ENCODE results near the gene COX17. TPM values are rescaled to one million over a fixed set of nuclear protein-coding genes. Genes with fewer than 3 reads are reported as not detected.

The COX17 gene
- total and polyA plus RNA-seq, 2 donors (not counting 3 experiments of a cell fraction or from before 2014, with no cell fraction given) = 19.8 to 37.6 TPM

DNA sequence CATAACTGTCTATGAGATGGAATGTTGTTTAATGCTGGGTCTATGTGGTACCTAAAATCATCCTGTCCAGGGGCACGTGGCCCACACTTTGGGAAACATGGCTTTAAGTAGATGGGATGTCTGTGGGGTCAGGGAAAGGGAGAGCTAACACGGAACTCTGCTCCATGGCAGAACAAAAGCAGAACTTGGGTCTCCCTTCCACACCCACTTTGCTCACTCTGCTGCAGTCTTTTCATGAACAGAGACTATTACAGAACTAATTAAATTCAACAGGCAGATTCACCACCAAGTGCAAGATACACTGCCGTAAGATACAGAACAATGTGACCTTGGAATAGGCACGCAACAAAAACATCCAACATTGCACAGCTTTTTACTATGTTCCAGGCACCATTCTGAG, 45.0 kb downstream of the COX17 start:
- no peak for TF ChIP-seq FOS (IDR thresholded peaks at IDR 0.05; ENCODE audit: borderline replicate concordance, insufficient read depth, low read length)
- TF ChIP-seq MYC (IDR thresholded peaks at IDR 0.05; ENCODE audit: low read depth, low read length) = no peak
- no peak for TF ChIP-seq JUN (IDR thresholded peaks at IDR 0.05; ENCODE audit: borderline replicate concordance, insufficient read depth, insufficient read length, low read depth)
- TF ChIP-seq, protein P1, sequence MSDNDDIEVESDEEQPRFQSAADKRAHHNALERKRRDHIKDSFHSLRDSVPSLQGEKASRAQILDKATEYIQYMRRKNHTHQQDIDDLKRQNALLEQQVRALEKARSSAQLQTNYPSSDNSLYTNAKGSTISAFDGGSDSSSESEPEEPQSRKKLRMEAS (IDR thresholded peaks at IDR 0.05; ENCODE audit: insufficient read depth, insufficient read length) = no peak
- TF ChIP-seq, protein P2, sequence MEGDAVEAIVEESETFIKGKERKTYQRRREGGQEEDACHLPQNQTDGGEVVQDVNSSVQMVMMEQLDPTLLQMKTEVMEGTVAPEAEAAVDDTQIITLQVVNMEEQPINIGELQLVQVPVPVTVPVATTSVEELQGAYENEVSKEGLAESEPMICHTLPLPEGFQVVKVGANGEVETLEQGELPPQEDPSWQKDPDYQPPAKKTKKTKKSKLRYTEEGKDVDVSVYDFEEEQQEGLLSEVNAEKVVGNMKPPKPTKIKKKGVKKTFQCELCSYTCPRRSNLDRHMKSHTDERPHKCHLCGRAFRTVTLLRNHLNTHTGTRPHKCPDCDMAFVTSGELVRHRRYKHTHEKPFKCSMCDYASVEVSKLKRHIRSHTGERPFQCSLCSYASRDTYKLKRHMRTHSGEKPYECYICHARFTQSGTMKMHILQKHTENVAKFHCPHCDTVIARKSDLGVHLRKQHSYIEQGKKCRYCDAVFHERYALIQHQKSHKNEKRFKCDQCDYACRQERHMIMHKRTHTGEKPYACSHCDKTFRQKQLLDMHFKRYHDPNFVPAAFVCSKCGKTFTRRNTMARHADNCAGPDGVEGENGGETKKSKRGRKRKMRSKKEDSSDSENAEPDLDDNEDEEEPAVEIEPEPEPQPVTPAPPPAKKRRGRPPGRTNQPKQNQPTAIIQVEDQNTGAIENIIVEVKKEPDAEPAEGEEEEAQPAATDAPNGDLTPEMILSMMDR (IDR thresholded peaks at IDR 0.05; ENCODE audit: extremely low read depth in 1 of 2, insufficient read depth in 1 of 2, low read depth in 1 of 2, low read length in 2 of 2) = no peak
- no peak for TF ChIP-seq EZH2 (IDR thresholded peaks at IDR 0.05; ENCODE audit: borderline replicate concordance, low read depth, low read length, severe bottlenecking)
- TF ChIP-seq POLR2AphosphoS5 (IDR thresholded peaks at IDR 0.05; ENCODE audit: insufficient read depth, low read depth, low read length) = no peak
- TF ChIP-seq GATA2 (IDR thresholded peaks at IDR 0.05; ENCODE audit: insufficient read depth, insufficient read length, low read depth, low read length) = no peak
- no peak for TF ChIP-seq POLR2A (IDR thresholded peaks at IDR 0.05; ENCODE audit: low read depth, low read length)
- Histone ChIP-seq H3K27ac (ENCODE audit: insufficient read depth, low read depth, low read length) (no peak overlapping the region), H3K36me3 (ENCODE audit: control insufficient read depth in 2 of 2, extremely low read depth in 1 of 2, insufficient read depth in 2 of 2, low read length in 2 of 2) (no peaks in the 10 kb centered on the region), H3K79me2 (ENCODE audit: control insufficient read depth, insufficient read depth, low read length) (no peaks in the 10 kb centered on the region), H3K9me1 (replicated peaks; ENCODE audit: control insufficient read depth, extremely low read depth, insufficient read depth, low read length) (no peaks in the 10 kb centered on the region), H3K27me3 (ENCODE audit: control insufficient read depth in 2 of 2, insufficient read depth in 2 of 2, low read length in 2 of 2) (no peaks in the 10 kb centered on the region), H3K4me3 (replicated peaks in 1 of 3; ENCODE audit: insufficient read depth in 1 of 3, low read depth in 1 of 3, low read length in 3 of 3) (no peak overlapping the region), H3K4me1 (ENCODE audit: control insufficient read depth, extremely low read depth, insufficient read depth, low read length) (peaks cover 31% of the 10 kb centered on the region), H2AFZ (ENCODE audit: low read depth, low read length) (no peak overlapping the region), H4K20me1 (replicated peaks; ENCODE audit: control insufficient read depth, extremely low read depth, insufficient read depth, low read length) (no peaks in the 10 kb centered on the region), H3K9me3 (replicated peaks; ENCODE audit: control insufficient read depth, insufficient read depth, low read length) (no peaks in the 10 kb centered on the region), H3K9ac (replicated peaks; ENCODE audit: extremely low read depth, insufficient read depth, low read length) (no peak overlapping the region), H3K4me2 (ENCODE audit: insufficient read depth, low read length) (no peak overlapping the region)
- FAIRE-seq (no peak), DNase-seq (ENCODE audit: low read depth, low spot score) (no peak)
- CTCF ChIA-PET = no interaction called here
- no TSS peak for BruUV-seq (replicated peaks)
- POLR2A ChIA-PET = no interaction called here
- dilution Hi-C loops (cut with MboI; ENCODE audit: extremely low pct_ligation_motif_present, low sequenced_read_pairs) = no loop called here
- intact Hi-C loops (cut with micrococcal nuclease) = no loop called here
